Prostate gland (tissue), 2 donors: ENCODE results near the gene TIGD1. TPM values are rescaled to one million over a fixed set of nuclear protein-coding genes. Genes with fewer than 3 reads are reported as not detected.
A peak's percentile ranks its signal among the peaks of the same experiment; 100 is the strongest.

Source experiments
- DNase-seq: peaks from one replicate; pipeline ENCODE4 v3.0.0-alpha.2; 2019; ENCODE audit warnings: low spot score
- H3K27ac ChIP-seq, 2 donors: fragments of 200-600 bp; sonication (generic); 2 replicates each; pipeline ENCODE4 v1.5.1; 2017 to 2019
- H3K27me3 ChIP-seq: fragments of 200-600 bp; sonication (generic); replicated peaks from 2 replicates; pipeline ENCODE4 v1.5.1; 2019; ENCODE audit not compliant: insufficient read depth
- H3K36me3 ChIP-seq, 2 donors: fragments of 200-600 bp; sonication (generic); 1 replicate in 1 of 2; 2 replicates in 1 of 2; pipeline versions ENCODE4 v1.5.1 to v1.8.1; 2017 to 2019
- H3K4me1 ChIP-seq: fragments of 200-600 bp; sonication (generic); replicated peaks from 2 replicates; pipeline ENCODE4 v1.5.1; 2019
- H3K4me3 ChIP-seq, 2 donors: fragments of 200-600 bp; sonication (generic); 2 replicates each; pipeline ENCODE4 v1.5.1; 2017 to 2019
- H3K9me3 ChIP-seq: fragments of 200-600 bp; sonication (generic); 2 replicates; pipeline ENCODE4 v1.5.1; 2017
- CTCF ChIP-seq, 4 experiments: fragments of 200-600 bp in 2 of 4; fragments of 450-650 bp in 2 of 4; sonication (generic) in 2 of 4; IDR thresholded peaks; 1 replicate in 3 of 4; 2 replicates in 1 of 4; pipeline ENCODE4 v1.5.1; 2016 to 2019; ENCODE audit warnings: antibody characterized with exemption in 4 of 4, mild to moderate bottlenecking in 2 of 4, moderate library complexity in 2 of 4
- POLR2A ChIP-seq: fragments of 450-650 bp; IDR thresholded peaks from one replicate; pipeline ENCODE4 v1.6.1; 2016; ENCODE audit warnings: antibody characterized with exemption, mild to moderate bottlenecking
- POLR2AphosphoS5 ChIP-seq: sonication (generic); formaldehyde crosslinking; IDR thresholded peaks from one replicate; pipeline ENCODE4 v1.6.1; 2017; ENCODE audit warnings: antibody characterized with exemption
- WGBS: methylation state at CpG from one replicate; pipeline ENCODE4 v1.1.5; 2018; 5-methylcytosine and 5-hydroxymethylcytosine counted together
- intact Hi-C: fragments of 100-400 bp; cut with DNase I; formaldehyde crosslinking; loops from one replicate; pipeline ENCODE4 v1.14.2; 2022
- total RNA-seq, 2 donors: library from RNA; depleted of rRNA; stranded (reverse); fragments of >200 nt; gene quantifications; one replicate each; pipeline ENCODE4 v1.1.0, GENCODE V29; 2016

The TIGD1 gene
- total RNA-seq, 2 donors from 2014 or later: 2.6 to 4.9 TPM

DNA sequence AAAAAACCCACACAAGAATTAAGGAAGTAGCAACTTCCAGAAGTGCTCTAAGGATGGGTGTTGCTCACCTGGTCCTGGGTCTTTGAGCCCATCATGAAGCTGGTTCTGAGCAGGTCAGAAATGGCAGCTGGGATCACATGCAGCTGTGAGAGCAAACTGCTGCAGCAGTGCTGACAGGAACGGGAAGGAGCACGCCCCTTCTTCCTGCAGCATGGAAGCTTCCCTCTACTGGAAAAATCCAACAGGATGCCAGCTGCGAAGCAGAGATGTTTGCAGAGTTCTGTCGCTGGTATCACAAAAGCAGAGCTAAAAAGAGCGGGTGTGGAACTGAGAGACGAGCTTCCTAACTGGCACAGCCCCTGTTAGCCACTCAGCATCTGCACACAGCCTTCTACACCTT is 33.9 kb upstream of the TIGD1 start:
- WGBS: 90% methylated on average over 6 of the region's 6 CpGs
- Histone ChIP-seq H3K27me3 (no peaks in the 10 kb centered on the region), H3K27ac (no peak overlapping the region), H3K36me3 (no peaks in the 10 kb centered on the region), H3K4me1 (no peaks in the 10 kb centered on the region), H3K9me3 (no peaks in the 10 kb centered on the region), H3K4me3 (no peak overlapping the region)
- intact Hi-C loops: no loop called here
- TF ChIP-seq POLR2AphosphoS5 (no peak), POLR2A (no peak), CTCF (IDR thresholded peaks at IDR 0.05) (no peak)
- no peak for DNase-seq

DNA sequence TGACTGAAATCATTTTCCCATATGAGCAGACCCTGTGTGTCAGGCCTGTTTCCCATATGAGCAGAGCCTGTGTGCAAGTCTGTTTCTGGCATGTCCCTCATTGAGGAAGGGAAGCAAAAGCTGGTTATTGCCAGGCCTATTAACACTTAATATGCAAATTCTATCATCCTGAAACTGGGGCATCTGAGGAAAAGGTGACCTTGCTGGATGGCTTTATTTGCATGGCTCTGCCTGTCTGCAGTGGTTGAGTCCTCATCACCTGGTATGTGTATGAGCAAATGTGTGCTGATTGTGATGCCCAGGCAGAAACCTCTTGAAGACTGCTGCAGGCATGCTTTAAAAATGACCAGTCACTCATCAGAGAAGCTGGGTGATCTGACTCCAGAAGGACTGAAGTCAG is 31.4 kb upstream of the TIGD1 start:
- no peaks in the 10 kb centered on the region for H3K9me3 ChIP-seq
- H3K4me1 ChIP-seq: no peaks in the 10 kb centered on the region
- no peaks in the 10 kb centered on the region for H3K27me3 ChIP-seq
- no peak for TF ChIP-seq POLR2A
- TF ChIP-seq POLR2AphosphoS5: no peak
- TF ChIP-seq CTCF (IDR thresholded peaks at IDR 0.05): no peak
- H3K36me3 ChIP-seq: no peaks in the 10 kb centered on the region
- intact Hi-C loops: no loop called here
- no peak overlapping the region for H3K4me3 ChIP-seq
- no peak overlapping the region for H3K27ac ChIP-seq
- DNase-seq: no peak

DNA sequence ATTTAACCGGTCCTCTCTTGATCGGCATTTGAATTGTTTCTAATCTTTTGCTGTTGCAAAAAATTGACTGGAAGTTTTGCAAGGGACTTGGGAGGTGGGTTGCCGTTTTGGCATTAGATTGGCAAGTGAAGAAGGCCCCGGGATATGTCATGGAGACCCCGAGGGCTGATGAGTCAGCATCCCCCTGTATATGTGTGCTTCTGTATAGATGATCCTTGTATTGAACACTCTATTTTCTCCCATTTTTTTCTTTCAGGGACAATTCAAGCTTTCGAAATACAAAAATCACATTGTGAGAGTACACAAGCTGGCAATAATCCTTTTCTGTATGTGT is 30.3 kb upstream of the TIGD1 start:
- intact Hi-C loops: no loop called here
- Histone ChIP-seq H3K36me3 (no peaks in the 10 kb centered on the region), H3K27me3 (no peaks in the 10 kb centered on the region), H3K4me1 (no peaks in the 10 kb centered on the region), H3K27ac (peak overlapping the region in 1 of 2 donors; percentile 53), H3K4me3 (no peak overlapping the region), H3K9me3 (no peaks in the 10 kb centered on the region)
- WGBS: 85% methylated on average over 6 of the region's 6 CpGs
- DNase-seq: no peak
- TF ChIP-seq POLR2A: no peak
- no peak for TF ChIP-seq CTCF (IDR thresholded peaks at IDR 0.05)
- no peak for TF ChIP-seq POLR2AphosphoS5

DNA sequence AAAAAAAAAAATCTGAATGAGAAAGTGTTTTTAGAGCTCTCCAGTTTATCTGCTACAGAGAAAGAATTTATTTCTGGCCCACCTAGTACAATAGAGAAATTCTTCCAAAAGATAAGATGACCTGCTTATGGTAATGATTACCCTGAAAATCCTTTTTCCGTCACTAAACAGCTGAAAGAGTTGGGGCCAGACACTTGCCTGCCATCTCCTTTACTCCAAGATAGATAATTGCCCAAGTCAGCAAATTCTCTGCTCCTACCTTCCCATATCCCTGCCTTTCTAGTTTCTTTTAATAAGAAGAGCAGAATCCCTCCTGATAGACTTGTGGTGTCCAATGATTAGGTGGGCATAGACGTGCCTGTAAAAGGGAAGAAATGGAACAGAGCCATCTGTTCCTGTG is 28.3 kb upstream of the TIGD1 start:
- H3K4me3 ChIP-seq: no peak overlapping the region
- H3K27ac ChIP-seq: no peak overlapping the region
- no peak for DNase-seq
- H3K27me3 ChIP-seq: no peaks in the 10 kb centered on the region
- H3K4me1 ChIP-seq: no peaks in the 10 kb centered on the region
- no peaks in the 10 kb centered on the region for H3K36me3 ChIP-seq
- 93% methylated on average over 2 of the region's 2 CpGs for WGBS
- intact Hi-C loops: no loop called here
- TF ChIP-seq POLR2AphosphoS5 (no peak), CTCF (IDR thresholded peaks at IDR 0.05) (no peak), POLR2A (no peak)
- H3K9me3 ChIP-seq: no peaks in the 10 kb centered on the region

DNA sequence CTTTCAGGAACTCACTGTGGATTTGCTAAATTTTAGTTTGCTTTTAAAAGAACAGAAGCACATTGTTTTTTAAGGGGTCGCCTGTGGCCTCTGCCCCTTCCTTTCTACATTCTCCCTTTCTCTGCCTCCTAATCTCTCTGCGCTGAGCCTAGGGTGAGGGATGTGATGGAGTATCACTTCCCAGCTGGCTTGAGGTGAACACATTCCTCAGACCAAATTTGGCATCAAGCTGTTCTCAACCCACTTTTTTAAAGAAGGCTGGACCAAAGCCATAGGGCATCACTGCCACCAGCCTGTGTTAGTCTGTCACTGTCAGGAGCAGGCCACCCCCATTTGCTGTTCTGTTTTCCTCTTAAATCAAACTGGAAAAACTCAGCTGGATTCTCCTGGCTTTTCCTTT is 27.5 kb upstream of the TIGD1 start:
- intact Hi-C loops: no loop called here
- H3K27ac ChIP-seq: no peak overlapping the region
- WGBS: 78% methylated on average over 2 of the region's 2 CpGs
- no peak for DNase-seq
- H3K4me1 ChIP-seq: no peaks in the 10 kb centered on the region
- no peaks in the 10 kb centered on the region for H3K36me3 ChIP-seq
- H3K27me3 ChIP-seq: no peaks in the 10 kb centered on the region
- no peaks in the 10 kb centered on the region for H3K9me3 ChIP-seq
- H3K4me3 ChIP-seq: no peak overlapping the region
- TF ChIP-seq POLR2AphosphoS5: no peak
- no peak for TF ChIP-seq POLR2A
- no peak for TF ChIP-seq CTCF (IDR thresholded peaks at IDR 0.05)
